ENCODE data around the gene AKAP8.
A peak's percentile ranks its signal among the peaks of the same experiment; 100 is the strongest.

Gene AKAP8

GRCh38 chr19:15379083-15379998, at the start of gene AKAP8:
AKAP8 (minus strand) TSS chr19:15379787; CDS start chr19:15379731, 56 bp downstream.
- Mint-ChIP-seq H3K4me3 (peak within 1 kb of the TSS; percentile 99 to 100 (median 100)), H3K9me3 (no peaks in the 10 kb centered on the region), H3K4me1 (peaks cover 33% of the 10 kb centered on the region), H3K36me3 (ENCODE audit: low read depth) (peaks cover 5% of the 10 kb centered on the region), H3K27me3 (ENCODE audit: low read depth) (no peaks in the 10 kb centered on the region), H3K27ac (peak within 1 kb of the TSS; percentile 99 to 100 (median 100))
- no peak for TF ChIP-seq CTCF (IDR thresholded peaks at IDR 0.05; ENCODE audit: unreplicated experiment in 3 of 3)

GRCh38 chr19:15427991-15428471, 48.4 kb upstream of the AKAP8 start:
- Mint-ChIP-seq H3K4me3 (peak overlapping the region in 2 of 3 experiments; percentile 42 to 56), H3K27me3 (ENCODE audit: low read depth) (no peaks in the 10 kb centered on the region), H3K36me3 (ENCODE audit: low read depth) (peaks cover 42% of the 10 kb centered on the region), H3K4me1 (peaks cover 26% of the 10 kb centered on the region), H3K27ac (no peak overlapping the region), H3K9me3 (no peaks in the 10 kb centered on the region)
- no peak for TF ChIP-seq CTCF (IDR thresholded peaks at IDR 0.05; ENCODE audit: unreplicated experiment in 3 of 3)

- Mint-ChIP-seq H3K9me3 (no peaks in the 10 kb centered on the region), H3K4me3 (peak overlapping the region in 1 of 3 experiments; percentile 23), H3K4me1 (peaks cover 28% of the 10 kb centered on the region), H3K36me3 (ENCODE audit: low read depth) (peaks cover 49% of the 10 kb centered on the region), H3K27ac (no peak overlapping the region), H3K27me3 (ENCODE audit: low read depth) (no peaks in the 10 kb centered on the region)
- TF ChIP-seq CTCF (IDR thresholded peaks at IDR 0.05; ENCODE audit: unreplicated experiment in 3 of 3), result no peak
These were observed 47.7 kb upstream of the AKAP8 start for GRCh38 chr19:15427350-15427700.

GRCh38 chr19:15426485-15427349, 47.1 kb upstream of the AKAP8 start:
- H3K9me3 Mint-ChIP-seq, result no peaks in the 10 kb centered on the region
- H3K36me3 Mint-ChIP-seq (ENCODE audit: low read depth), result peaks cover 54% of the 10 kb centered on the region
- TF ChIP-seq CTCF (IDR thresholded peaks at IDR 0.05; ENCODE audit: unreplicated experiment in 3 of 3), result no peak
- H3K4me3 Mint-ChIP-seq, result peak overlapping the region in 1 of 3 experiments; percentile 43
- H3K27ac Mint-ChIP-seq, result no peak overlapping the region
- no peaks in the 10 kb centered on the region for H3K27me3 Mint-ChIP-seq (ENCODE audit: low read depth)
- peaks cover 34% of the 10 kb centered on the region for H3K4me1 Mint-ChIP-seq

GRCh38 chr19:15425321-15425950, 45.8 kb upstream of the AKAP8 start:
- no peak for TF ChIP-seq CTCF (IDR thresholded peaks at IDR 0.05; ENCODE audit: unreplicated experiment in 3 of 3)
- no peaks in the 10 kb centered on the region for H3K27me3 Mint-ChIP-seq (ENCODE audit: low read depth)
- H3K9me3 Mint-ChIP-seq, result no peaks in the 10 kb centered on the region
- H3K4me1 Mint-ChIP-seq, result peaks cover 28% of the 10 kb centered on the region
- H3K27ac Mint-ChIP-seq, result no peak overlapping the region
- H3K4me3 Mint-ChIP-seq, result no peak overlapping the region
- H3K36me3 Mint-ChIP-seq (ENCODE audit: low read depth), result peaks cover 52% of the 10 kb centered on the region
